IMR-90 (cell line): ENCODE measurements around the gene FBRSL1. TPM values are rescaled to one million over a fixed set of nuclear protein-coding genes. Genes with fewer than 3 reads are reported as not detected.

ENCODE experiments used
- ATAC-seq: fragments of 200-7000 bp; cut with Tn5 transposase; 2 replicates; pipeline ENCODE4 v1.9.1; 2020; ENCODE audit warnings: low read depth, mild to moderate bottlenecking, moderate library complexity
- BruUV-seq: library from RNA; stranded (reverse); fragments of 400-500 nt; replicated peaks from 2 replicates; lab custom pipeline; 2021; lab: Mats Ljungman, UMichigan
- CTCF ChIA-PET: fragments of 300-600 bp; formaldehyde crosslinking; extraction: SDS; loops from one replicate; lab custom pipeline; 2021; ENCODE audit warnings: antibody characterized with exemption; lab: Yijun Ruan, JAX
- POLR2A ChIA-PET: fragments of 300-600 bp; sonication (Branson Sonifier 250); formaldehyde crosslinking; loops from one replicate; lab custom pipeline; 2022; ENCODE audit warnings: antibody characterized with exemption; ENCODE audit not compliant: unreplicated experiment; lab: Charles Lee
- DNase-seq: peaks from one replicate; pipeline ENCODE4 v3.0.0; 2013
- H2AFZ ChIP-seq: replicated peaks from 2 replicates; pipeline ENCODE3; 2013; ENCODE audit warnings: low read length, mild to moderate bottlenecking; ENCODE audit not compliant: poor library complexity
- H2AK5ac ChIP-seq: 2 replicates; pipeline ENCODE4 v1.6.1; 2013; ENCODE audit warnings: low read depth, low read length, inconsistent platforms
- H2AK9ac ChIP-seq: replicated peaks from 2 replicates; pipeline ENCODE3; 2013; ENCODE audit warnings: mild to moderate bottlenecking, low read depth, low read length, moderate library complexity; ENCODE audit not compliant: poor library complexity
- H2BK120ac ChIP-seq: 2 replicates; pipeline ENCODE4 v1.6.1; 2013; ENCODE audit warnings: low read depth, low read length, inconsistent platforms
- H2BK15ac ChIP-seq: 3 replicates; pipeline ENCODE4 v1.6.1; 2013; ENCODE audit warnings: low read depth, low read length, inconsistent platforms
- H2BK20ac ChIP-seq: 2 replicates; pipeline ENCODE4 v1.6.1; 2013; ENCODE audit warnings: low read depth, mild to moderate bottlenecking, inconsistent platforms, low read length, moderate library complexity
- H2BK5ac ChIP-seq: 2 replicates; pipeline ENCODE4 v1.6.1; 2013; ENCODE audit warnings: mild to moderate bottlenecking, low read depth, low read length, inconsistent platforms; ENCODE audit not compliant: poor library complexity, severe bottlenecking
- H3K14ac ChIP-seq: replicated peaks from 2 replicates; pipeline ENCODE4 v1.6.1; 2013; ENCODE audit warnings: low read depth, low read length, inconsistent platforms
- H3K18ac ChIP-seq: 2 replicates; pipeline ENCODE4 v1.6.1; 2013; ENCODE audit warnings: low read depth, low read length, control low read depth
- H3K23ac ChIP-seq: 2 replicates; pipeline ENCODE4 v1.6.1; 2013; ENCODE audit warnings: low read depth, low read length, inconsistent platforms
- H3K27ac ChIP-seq: 2 replicates; pipeline ENCODE4 v1.5.1; 2013; ENCODE audit warnings: mild to moderate bottlenecking, control low read depth, low read length; ENCODE audit not compliant: insufficient read depth
- H3K27me3 ChIP-seq: 2 replicates; pipeline ENCODE4 v1.6.1; 2013; ENCODE audit warnings: low read length; ENCODE audit not compliant: control insufficient read depth, insufficient read depth
- H3K36me3 ChIP-seq: 2 replicates; pipeline ENCODE4 v1.6.1; 2013; ENCODE audit warnings: low read length, mixed read lengths; ENCODE audit not compliant: control insufficient read depth, insufficient read depth
- H3K4ac ChIP-seq: 2 replicates; pipeline ENCODE4 v1.6.1; 2013; ENCODE audit warnings: low read depth, low read length, inconsistent platforms
- H3K4me1 ChIP-seq: 2 replicates; pipeline ENCODE4 v1.6.1; 2013; ENCODE audit warnings: low read length, mixed read lengths; ENCODE audit not compliant: control insufficient read depth, insufficient read depth
- H3K4me2 ChIP-seq: 2 replicates; pipeline ENCODE4 v1.6.1; 2013; ENCODE audit warnings: low read depth, mild to moderate bottlenecking, control low read depth, low read length, moderate library complexity
- H3K4me3 ChIP-seq: 2 replicates; pipeline ENCODE4 v1.5.1; 2013; ENCODE audit warnings: low read depth, mild to moderate bottlenecking, control low read depth, low read length, moderate library complexity; ENCODE audit not compliant: insufficient read depth
- H3K56ac ChIP-seq: 2 replicates; pipeline ENCODE4 v1.6.1; 2013; ENCODE audit warnings: low read length, inconsistent platforms; ENCODE audit not compliant: insufficient read depth; ENCODE audit errors: extremely low read depth
- H3K79me1 ChIP-seq, 2 experiments: 2 replicates each; pipeline ENCODE4 v1.6.1; 2013; ENCODE audit warnings: low read length in 2 of 2, inconsistent platforms in 1 of 2, low read depth in 1 of 2
- H3K9ac ChIP-seq: 2 replicates; pipeline ENCODE4 v1.6.1; 2013; ENCODE audit warnings: low read depth, low read length, control low read depth
- H3K9me1 ChIP-seq: 2 replicates; pipeline ENCODE4 v1.6.1; 2013; ENCODE audit warnings: low read length, inconsistent platforms; ENCODE audit not compliant: insufficient read depth
- H3K9me3 ChIP-seq: 2 replicates; pipeline ENCODE4 v1.6.1; 2013; ENCODE audit warnings: low read length; ENCODE audit not compliant: control insufficient read depth, insufficient read depth
- H4K20me1 ChIP-seq: 2 replicates; pipeline ENCODE4 v1.6.1; 2013; ENCODE audit warnings: low read length, inconsistent platforms; ENCODE audit not compliant: insufficient read depth
- H4K5ac ChIP-seq: 2 replicates; pipeline ENCODE4 v1.6.1; 2013; ENCODE audit warnings: mild to moderate bottlenecking, low read depth, low read length, control low read depth
- H4K8ac ChIP-seq, 2 experiments: 2 replicates each; pipeline ENCODE4 v1.6.1; 2013; ENCODE audit warnings: low read depth in 2 of 2, low read length in 2 of 2, control low read depth in 1 of 2, inconsistent platforms in 1 of 2
- H4K91ac ChIP-seq: 2 replicates; pipeline ENCODE4 v1.6.1; 2013; ENCODE audit warnings: low read depth, low read length, inconsistent platforms; ENCODE audit not compliant: insufficient read depth
- CHD1 ChIP-seq: IDR thresholded peaks from 2 replicates; pipeline ENCODE4 v1.6.1; 2012; ENCODE audit warnings: low read depth, low read length, improper control_type of control experiment
- ELK1 ChIP-seq: fragments of 150-350 bp; IDR thresholded peaks from 2 replicates; pipeline ENCODE4 v1.6.1; 2016; ENCODE audit warnings: low read depth, mild to moderate bottlenecking, low read length, moderate library complexity, borderline replicate concordance
- FOS ChIP-seq: fragments of 150-350 bp; IDR thresholded peaks from 2 replicates; pipeline ENCODE4 v1.6.1; 2016; ENCODE audit warnings: low read depth, low read length
- MAFK ChIP-seq: IDR thresholded peaks from 2 replicates; pipeline ENCODE4 v1.6.1; 2012; ENCODE audit warnings: low read depth, low read length, improper control_type of control experiment
- NFE2L2 ChIP-seq: fragments of 150-350 bp; IDR thresholded peaks from 2 replicates; pipeline ENCODE4 v1.6.1; 2016; ENCODE audit warnings: low read depth, mild to moderate bottlenecking, low read length
- POLR2A ChIP-seq: IDR thresholded peaks from 2 replicates; pipeline ENCODE4 v1.6.1; 2012; ENCODE audit warnings: mild to moderate bottlenecking, low read depth, low read length
- RAD21 ChIP-seq: IDR thresholded peaks from 2 replicates; pipeline ENCODE4 v1.6.1; 2012; ENCODE audit warnings: low read length, improper control_type of control experiment
- RCOR1 ChIP-seq: IDR thresholded peaks from 2 replicates; pipeline ENCODE4 v1.6.1; 2012; ENCODE audit warnings: mild to moderate bottlenecking, low read length, improper control_type of control experiment; ENCODE audit not compliant: insufficient replicate concordance
- SMC3 ChIP-seq: fragments of 150-350 bp; IDR thresholded peaks from 2 replicates; pipeline ENCODE4 v1.6.1; 2016; ENCODE audit warnings: low read depth, mild to moderate bottlenecking, antibody characterized with exemption, low read length, moderate library complexity
- WGBS, 2 experiments: methylation state at CpG; one replicate each; pipeline versions ENCODE4 v1.1.5 to v1.1.7; 2013; ENCODE audit warnings: missing lambda C conversion rate in 2 of 2; ENCODE audit not compliant: insufficient read length in 1 of 2; ENCODE audit errors: extremely low coverage in 2 of 2; 5-methylcytosine and 5-hydroxymethylcytosine counted together
- dilution Hi-C: fragments of 300-500 bp; cut with HindIII; formaldehyde crosslinking; loops from one replicate; pipeline ENCODE4 v1.14.3; 2018; ENCODE audit warnings: low sequenced_read_pairs; ENCODE audit not compliant: unreplicated experiment
- in situ Hi-C: fragments of 300-500 bp; cut with MboI; formaldehyde crosslinking; loops from 3 replicates; pipeline ENCODE4 v1.14.3; 2019; ENCODE audit warnings: low sequenced_read_pairs, inconsistent platforms, mixed read lengths
- intact Hi-C: fragments of 100-400 bp; cut with micrococcal nuclease; formaldehyde crosslinking; loops from 2 replicates; pipeline ENCODE4 v1.10.0; 2022
- polyA plus RNA-seq, 3 experiments: library from polyadenylated mRNA; depleted of rRNA; stranded (reverse); fragments of >200 nt; gene quantifications; 2 replicates each; pipeline ENCODE4 v1.2.3, GENCODE V29; 2012; ENCODE audit warnings: low replicate concordance in 1 of 3
- total RNA-seq: library from RNA; depleted of rRNA; stranded (reverse); fragments of >200 nt; gene quantifications from 2 replicates; pipeline ENCODE4 v1.2.3, GENCODE V29; 2012
- TF ChIP-seq, protein P1 (sequence below): fragments of 150-350 bp; IDR thresholded peaks from 2 replicates; pipeline ENCODE4 v1.6.1; 2017; ENCODE audit warnings: mild to moderate bottlenecking, antibody characterized with exemption, low read length, low read depth

The FBRSL1 gene
- total and polyA plus RNA-seq, 2 of the 4 experiments (the other 2 are of a cell fraction): 0.36 to 10.8 TPM

GRCh38 chr12:132507656-132508490 lies 17.9 kb downstream of the FBRSL1 start:
- intact Hi-C loops: no loop called here
- no peak overlapping the region for H3K56ac ChIP-seq
- no peak overlapping the region for H2BK20ac ChIP-seq
- POLR2A ChIA-PET: no interaction called here
- in situ Hi-C loops: no loop called here
- WGBS, 2 experiments: 94% methylated on average over 16 of the region's 31 CpGs; no CpG with 5 or more reads in 1 of the 2 experiments
- no peak overlapping the region for H2BK15ac ChIP-seq
- dilution Hi-C loops: no loop called here
- no peak for DNase-seq
- peaks cover 9 to 50% of the 10 kb centered on the region in 2 experiments; a peak in 3 of 4 replicates for H3K79me1 ChIP-seq
- no peak overlapping the region for H3K18ac ChIP-seq
- no peak overlapping the region for H4K5ac ChIP-seq
- H3K4me3 ChIP-seq: no peak overlapping the region
- H4K91ac ChIP-seq: no peak overlapping the region
- H3K4ac ChIP-seq: no peak overlapping the region
- H2AFZ ChIP-seq: no peak overlapping the region
- H2AK5ac ChIP-seq: no peak overlapping the region; the same call in 1 of the 2 replicates
- H3K9me1 ChIP-seq: peaks cover 4% of the 10 kb centered on the region; the same call in 1 of the 2 replicates
- H2AK9ac ChIP-seq: no peak overlapping the region
- H3K27ac ChIP-seq: no peak overlapping the region
- H3K4me1 ChIP-seq: peaks cover 20% of the 10 kb centered on the region
- H2BK5ac ChIP-seq: no peak overlapping the region
- no peak overlapping the region for H3K9ac ChIP-seq
- no peak overlapping the region for H3K14ac ChIP-seq
- no peak for TF ChIP-seq POLR2A
- no peak for TF ChIP-seq CHD1
- no peak for TF ChIP-seq NFE2L2
- TF ChIP-seq ELK1: no peak
- TF ChIP-seq, protein P1, sequence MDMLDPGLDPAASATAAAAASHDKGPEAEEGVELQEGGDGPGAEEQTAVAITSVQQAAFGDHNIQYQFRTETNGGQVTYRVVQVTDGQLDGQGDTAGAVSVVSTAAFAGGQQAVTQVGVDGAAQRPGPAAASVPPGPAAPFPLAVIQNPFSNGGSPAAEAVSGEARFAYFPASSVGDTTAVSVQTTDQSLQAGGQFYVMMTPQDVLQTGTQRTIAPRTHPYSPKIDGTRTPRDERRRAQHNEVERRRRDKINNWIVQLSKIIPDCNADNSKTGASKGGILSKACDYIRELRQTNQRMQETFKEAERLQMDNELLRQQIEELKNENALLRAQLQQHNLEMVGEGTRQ: no peak
- TF ChIP-seq MAFK: no peak
- no peak for TF ChIP-seq RAD21
- TF ChIP-seq FOS: no peak
- TF ChIP-seq SMC3: no peak
- no peak for TF ChIP-seq RCOR1
- no peak for ATAC-seq
- BruUV-seq: no TSS peak
- H4K8ac ChIP-seq: no peak overlapping the region
- no peak overlapping the region for H3K4me2 ChIP-seq
- CTCF ChIA-PET: no interaction called here
- H4K20me1 ChIP-seq: peaks cover 51% of the 10 kb centered on the region
- H3K36me3 ChIP-seq: peaks cover 2% of the 10 kb centered on the region; the same call in 1 of the 2 replicates
- H3K23ac ChIP-seq: no peak overlapping the region
- no peak overlapping the region for H2BK120ac ChIP-seq
- no peaks in the 10 kb centered on the region for H3K9me3 ChIP-seq
- no peaks in the 10 kb centered on the region for H3K27me3 ChIP-seq
